DMS 273 (cell line): ENCODE measurements around the gene RYR2.
"Not testable (repeated sequence)": the region's sequence is repeated elsewhere in the genome, so short reads cannot be mapped to it uniquely, and the experiment has no call there.

Source experiments
- DNase-seq: peaks from one replicate; lab custom pipeline; 2025; ENCODE audit not compliant: unreplicated experiment; lab: John Stamatoyannopoulos, UW

The RYR2 gene

GRCh38 chr1:237318748-237319147 is 276.8 kb downstream of the RYR2 start:
- no peak for DNase-seq

GRCh38 chr1:237320890-237321289 is 278.9 kb downstream of the RYR2 start:
- peak; percentile 42 for DNase-seq

- DNase-seq: peak; percentile 94
These were observed 282.2 kb downstream of the RYR2 start for GRCh38 chr1:237324226-237324625.

GRCh38 chr1:237327061-237327460 is 285.1 kb downstream of the RYR2 start:
- peak; percentile 59 for DNase-seq

- DNase-seq: no peak
These were observed 298.9 kb downstream of the RYR2 start for GRCh38 chr1:237340892-237341291.

- DNase-seq: no peak
These were observed 299.4 kb downstream of the RYR2 start for GRCh38 chr1:237341391-237341790.

GRCh38 chr1:237342730-237343129 is 300.7 kb downstream of the RYR2 start:
- DNase-seq: peak; percentile 39

GRCh38 chr1:237352747-237353146 is 310.8 kb downstream of the RYR2 start:
- no peak for DNase-seq

GRCh38 chr1:237353918-237354317 is 311.9 kb downstream of the RYR2 start:
- no peak for DNase-seq

- no peak for DNase-seq
These were observed 313.0 kb downstream of the RYR2 start for GRCh38 chr1:237355022-237355421.

GRCh38 chr1:237358555-237358954 is 316.6 kb downstream of the RYR2 start:
- DNase-seq: no peak

- DNase-seq: no peak
These were observed 325.8 kb downstream of the RYR2 start for GRCh38 chr1:237367758-237368157.

GRCh38 chr1:237371477-237371876 is 329.5 kb downstream of the RYR2 start:
- DNase-seq: not testable (repeated sequence)

- DNase-seq: no peak
These were observed 341.8 kb downstream of the RYR2 start for GRCh38 chr1:237383791-237384190.

GRCh38 chr1:237384213-237384612 is 342.2 kb downstream of the RYR2 start:
- DNase-seq: peak; percentile 26

- peak; percentile 73 for DNase-seq
These were observed 344.6 kb downstream of the RYR2 start for GRCh38 chr1:237386362-237387143.

GRCh38 chr1:237387144-237387505 is 345.1 kb downstream of the RYR2 start:
- DNase-seq: no peak

GRCh38 chr1:237390823-237391222 is 348.8 kb downstream of the RYR2 start:
- no peak for DNase-seq

GRCh38 chr1:237393632-237394031 is 351.6 kb downstream of the RYR2 start:
- no peak for DNase-seq

GRCh38 chr1:237394281-237394680 is 352.3 kb downstream of the RYR2 start:
- no peak for DNase-seq

- DNase-seq: no peak
These were observed 354.4 kb downstream of the RYR2 start for GRCh38 chr1:237396426-237396825.

- no peak for DNase-seq
These were observed 356.8 kb downstream of the RYR2 start for GRCh38 chr1:237398751-237399150.

- DNase-seq: no peak
These were observed 363.9 kb downstream of the RYR2 start for GRCh38 chr1:237405912-237406311.
